Gastroesophageal sphincter (tissue), 4 donors: Measurements from ENCODE around the gene CELA2A. TPM values are rescaled to one million over a fixed set of nuclear protein-coding genes. Genes with fewer than 3 reads are reported as not detected.

Experiments
- ATAC-seq: fragments of 150-250 bp; one replicate; pipeline ENCODE4 v1.9.1; 2016; ENCODE audit warnings: mild to moderate bottlenecking, moderate library complexity
- H3K27ac ChIP-seq, 4 donors: fragments of 200-600 bp; sonication (generic) in 3 of 4; 1 replicate in 3 of 4; 2 replicates in 1 of 4; pipeline ENCODE4 v1.5.1; 2016 to 2019
- H3K27me3 ChIP-seq: fragments of 200-600 bp; sonication (generic); one replicate; pipeline ENCODE4 v1.5.1; 2019
- H3K36me3 ChIP-seq, 2 donors: fragments of 200-600 bp; sonication (generic); one replicate each; pipeline ENCODE4 v1.5.1; 2019; ENCODE audit warnings: control low read depth in 1 of 2
- H3K4me1 ChIP-seq, 3 donors: fragments of 200-600 bp; sonication (generic); 1 replicate in 2 of 3; 2 replicates in 1 of 3; pipeline ENCODE4 v1.5.1; 2016 to 2019; ENCODE audit warnings: control low read depth in 2 of 3
- H3K4me3 ChIP-seq, 2 donors: fragments of 200-600 bp; sonication (generic); one replicate each; pipeline ENCODE4 v1.5.1; 2019; ENCODE audit warnings: mild to moderate bottlenecking in 1 of 2, moderate library complexity in 1 of 2
- H3K9me3 ChIP-seq, 3 donors: fragments of 200-600 bp; sonication (generic); one replicate each; pipeline ENCODE4 v1.5.1; 2017 to 2019; ENCODE audit warnings: control low read depth in 2 of 3
- EP300 ChIP-seq: sonication (generic); formaldehyde crosslinking; IDR thresholded peaks from one replicate; pipeline ENCODE4 v1.6.1; 2017; ENCODE audit warnings: antibody characterized with exemption, mild to moderate bottlenecking
- POLR2A ChIP-seq, 2 donors: fragments of 450-650 bp; IDR thresholded peaks; one replicate each; pipeline ENCODE4 v1.6.1; 2017; ENCODE audit warnings: antibody characterized with exemption in 2 of 2, mild to moderate bottlenecking in 2 of 2, moderate library complexity in 1 of 2
- POLR2AphosphoS5 ChIP-seq: sonication (generic); formaldehyde crosslinking; IDR thresholded peaks from one replicate; pipeline ENCODE4 v1.6.1; 2017; ENCODE audit warnings: antibody characterized with exemption
- WGBS, 2 donors: methylation state at CpG; one replicate each; pipeline ENCODE4 v1.1.5; 2018; ENCODE audit warnings: low coverage in 1 of 2; 5-methylcytosine and 5-hydroxymethylcytosine counted together
- total RNA-seq, 4 donors: library from RNA; depleted of rRNA; stranded (reverse); fragments of >200 nt; gene quantifications; one replicate each; pipeline ENCODE4 v1.1.0, GENCODE V29; 2016
- TF ChIP-seq, protein P1 (sequence below), 4 experiments: fragments of 200-600 bp in 2 of 4; fragments of 450-650 bp in 2 of 4; sonication (generic) in 1 of 4; IDR thresholded peaks; one replicate each; pipeline ENCODE4 v1.5.1; 2017 to 2019; ENCODE audit warnings: antibody characterized with exemption in 4 of 4, mild to moderate bottlenecking in 2 of 4, moderate library complexity in 2 of 4

CELA2A gene
- total RNA-seq, 4 donors from 2014 or later: not detected

DNA sequence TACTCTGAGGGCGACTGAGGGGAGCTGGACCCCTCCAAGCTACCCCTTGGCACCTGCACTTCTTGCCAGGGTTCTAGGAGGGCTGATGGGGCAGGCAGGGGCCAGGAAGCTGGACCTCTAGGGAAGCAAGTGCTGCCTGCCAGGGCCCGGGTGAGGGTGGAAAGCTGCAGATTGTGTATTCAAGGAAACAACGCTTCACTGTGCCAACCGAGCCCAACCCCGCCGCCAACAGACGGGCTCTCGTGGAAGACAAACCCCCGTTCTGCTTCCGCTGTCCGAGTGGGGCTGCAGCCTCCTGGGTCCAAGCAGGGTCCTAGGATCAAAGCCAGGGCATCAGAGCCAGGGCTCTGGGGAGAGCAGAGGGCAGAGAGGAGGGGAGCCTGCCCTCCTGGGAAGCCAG lies 43.7 kb upstream of the CELA2A start:
- Histone ChIP-seq H3K4me1 (peaks cover 0 to 92% (median 40%) of the 10 kb centered on the region in 3 donors), H3K27ac (peak overlapping the region in 3 of 4 donors; percentile 19 to 89 (median 81)), H3K36me3 (peaks cover 0 to 6% of the 10 kb centered on the region in 2 donors), H3K27me3 (no peaks in the 10 kb centered on the region), H3K4me3 (no peak overlapping the region), H3K9me3 (no peaks in the 10 kb centered on the region)
- ATAC-seq: no peak
- no CpG with 5 or more reads among the region's 11 CpGs for WGBS, 2 donors
- TF ChIP-seq, protein P1, sequence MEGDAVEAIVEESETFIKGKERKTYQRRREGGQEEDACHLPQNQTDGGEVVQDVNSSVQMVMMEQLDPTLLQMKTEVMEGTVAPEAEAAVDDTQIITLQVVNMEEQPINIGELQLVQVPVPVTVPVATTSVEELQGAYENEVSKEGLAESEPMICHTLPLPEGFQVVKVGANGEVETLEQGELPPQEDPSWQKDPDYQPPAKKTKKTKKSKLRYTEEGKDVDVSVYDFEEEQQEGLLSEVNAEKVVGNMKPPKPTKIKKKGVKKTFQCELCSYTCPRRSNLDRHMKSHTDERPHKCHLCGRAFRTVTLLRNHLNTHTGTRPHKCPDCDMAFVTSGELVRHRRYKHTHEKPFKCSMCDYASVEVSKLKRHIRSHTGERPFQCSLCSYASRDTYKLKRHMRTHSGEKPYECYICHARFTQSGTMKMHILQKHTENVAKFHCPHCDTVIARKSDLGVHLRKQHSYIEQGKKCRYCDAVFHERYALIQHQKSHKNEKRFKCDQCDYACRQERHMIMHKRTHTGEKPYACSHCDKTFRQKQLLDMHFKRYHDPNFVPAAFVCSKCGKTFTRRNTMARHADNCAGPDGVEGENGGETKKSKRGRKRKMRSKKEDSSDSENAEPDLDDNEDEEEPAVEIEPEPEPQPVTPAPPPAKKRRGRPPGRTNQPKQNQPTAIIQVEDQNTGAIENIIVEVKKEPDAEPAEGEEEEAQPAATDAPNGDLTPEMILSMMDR (IDR thresholded peaks at IDR 0.05): no peak
- TF ChIP-seq POLR2A (IDR thresholded peaks at IDR 0.05) (no peak), EP300 (no peak), POLR2AphosphoS5 (no peak)

DNA sequence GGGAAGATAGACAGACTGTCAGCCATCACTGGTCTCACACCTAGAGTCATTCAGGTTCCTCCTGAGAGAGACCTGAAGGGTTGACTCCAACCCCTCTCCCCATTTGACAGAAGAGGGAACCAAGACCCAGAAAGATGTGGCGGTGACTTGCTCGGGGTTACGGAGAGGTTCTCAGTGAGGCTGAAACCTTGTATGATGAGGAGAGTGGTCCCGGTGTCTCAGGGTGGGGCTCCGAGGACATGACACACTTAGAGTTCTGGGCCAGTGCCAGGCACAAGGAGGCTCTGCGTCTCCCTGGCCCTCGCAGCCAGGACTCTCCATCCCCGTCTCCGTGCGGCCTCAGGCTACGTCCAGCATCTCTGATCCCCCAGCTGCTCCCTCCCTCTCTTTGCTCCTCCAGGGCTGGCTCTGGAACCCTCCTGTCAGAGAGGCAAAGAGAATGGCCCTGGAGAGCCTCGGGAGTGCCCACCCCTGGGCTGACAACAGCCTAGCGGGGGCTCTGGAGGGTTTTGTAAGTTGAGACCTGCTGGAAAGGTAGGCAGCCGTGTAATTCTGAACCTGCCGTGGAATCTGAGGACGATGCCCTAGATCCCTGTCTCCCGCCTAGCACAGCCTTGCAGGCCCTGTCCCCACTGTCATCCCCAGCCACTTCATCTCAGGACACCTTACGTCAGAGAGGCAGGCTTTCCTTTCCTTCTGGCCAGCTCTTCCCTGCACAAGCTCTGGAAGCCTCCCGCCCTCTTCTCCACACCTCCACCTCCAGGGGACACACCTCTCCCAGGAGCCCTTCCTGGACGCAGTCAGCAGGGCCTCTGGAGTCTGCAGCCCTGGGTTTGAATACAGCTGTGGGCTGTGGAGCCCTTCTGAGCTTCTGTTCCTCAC lies 42.7 kb upstream of the CELA2A start:
- 90 to 100% methylated on average over 1 to 4 of the region's 20 CpGs for WGBS, 2 donors
- H3K4me1 ChIP-seq: peaks cover 0 to 86% (median 42%) of the 10 kb centered on the region in 3 donors
- H3K9me3 ChIP-seq: no peaks in the 10 kb centered on the region
- no peak overlapping the region for H3K4me3 ChIP-seq
- TF ChIP-seq POLR2A (IDR thresholded peaks at IDR 0.05): no peak
- TF ChIP-seq EP300: no peak
- TF ChIP-seq, protein P1 (IDR thresholded peaks at IDR 0.05): no peak
- TF ChIP-seq POLR2AphosphoS5: no peak
- ATAC-seq: no peak
- H3K27ac ChIP-seq: peak overlapping the region in 2 of 4 donors; percentile 81 to 89
- peaks cover 0 to 6% of the 10 kb centered on the region in 2 donors for H3K36me3 ChIP-seq
- no peaks in the 10 kb centered on the region for H3K27me3 ChIP-seq

DNA sequence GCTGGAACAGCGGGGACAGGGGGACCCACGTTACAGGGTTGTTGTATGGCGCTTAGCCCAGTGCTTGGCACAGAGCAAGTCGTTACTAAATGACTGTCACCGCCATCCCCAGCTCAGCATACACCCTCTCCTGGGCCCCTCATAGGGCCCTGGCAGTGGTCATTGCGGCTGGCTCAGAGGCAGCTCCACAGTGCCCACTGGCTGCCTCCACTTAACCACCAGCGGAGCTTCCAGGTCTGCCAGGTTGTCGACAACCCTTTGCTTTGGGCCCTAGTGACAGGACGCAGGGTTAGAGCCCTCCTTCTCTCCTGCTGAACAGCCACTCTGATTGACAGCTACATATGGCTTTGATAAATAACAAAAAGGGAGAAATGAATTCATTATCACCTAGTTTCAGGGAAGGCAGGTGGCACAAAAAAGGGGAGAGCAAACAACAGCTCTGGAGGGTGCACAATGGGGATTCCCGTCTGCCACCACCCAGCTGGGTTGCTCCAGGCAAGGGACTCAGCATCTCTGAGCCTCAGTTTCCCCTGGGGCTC lies 42.0 kb upstream of the CELA2A start:
- Histone ChIP-seq H3K4me3 (no peak overlapping the region), H3K4me1 (peaks cover 0 to 86% (median 45%) of the 10 kb centered on the region in 3 donors), H3K9me3 (no peaks in the 10 kb centered on the region), H3K27ac (peak overlapping the region in 1 of 4 donors; percentile 89), H3K27me3 (no peaks in the 10 kb centered on the region), H3K36me3 (peaks cover 0 to 6% of the 10 kb centered on the region in 2 donors)
- WGBS, 2 donors: 100% methylated on average over 1 of the region's 10 CpGs; no CpG with 5 or more reads in 1 of the 2 donors
- no peak for TF ChIP-seq POLR2A (IDR thresholded peaks at IDR 0.05)
- no peak for TF ChIP-seq EP300
- TF ChIP-seq, protein P1 (IDR thresholded peaks at IDR 0.05): no peak
- TF ChIP-seq POLR2AphosphoS5: no peak
- no peak for ATAC-seq

DNA sequence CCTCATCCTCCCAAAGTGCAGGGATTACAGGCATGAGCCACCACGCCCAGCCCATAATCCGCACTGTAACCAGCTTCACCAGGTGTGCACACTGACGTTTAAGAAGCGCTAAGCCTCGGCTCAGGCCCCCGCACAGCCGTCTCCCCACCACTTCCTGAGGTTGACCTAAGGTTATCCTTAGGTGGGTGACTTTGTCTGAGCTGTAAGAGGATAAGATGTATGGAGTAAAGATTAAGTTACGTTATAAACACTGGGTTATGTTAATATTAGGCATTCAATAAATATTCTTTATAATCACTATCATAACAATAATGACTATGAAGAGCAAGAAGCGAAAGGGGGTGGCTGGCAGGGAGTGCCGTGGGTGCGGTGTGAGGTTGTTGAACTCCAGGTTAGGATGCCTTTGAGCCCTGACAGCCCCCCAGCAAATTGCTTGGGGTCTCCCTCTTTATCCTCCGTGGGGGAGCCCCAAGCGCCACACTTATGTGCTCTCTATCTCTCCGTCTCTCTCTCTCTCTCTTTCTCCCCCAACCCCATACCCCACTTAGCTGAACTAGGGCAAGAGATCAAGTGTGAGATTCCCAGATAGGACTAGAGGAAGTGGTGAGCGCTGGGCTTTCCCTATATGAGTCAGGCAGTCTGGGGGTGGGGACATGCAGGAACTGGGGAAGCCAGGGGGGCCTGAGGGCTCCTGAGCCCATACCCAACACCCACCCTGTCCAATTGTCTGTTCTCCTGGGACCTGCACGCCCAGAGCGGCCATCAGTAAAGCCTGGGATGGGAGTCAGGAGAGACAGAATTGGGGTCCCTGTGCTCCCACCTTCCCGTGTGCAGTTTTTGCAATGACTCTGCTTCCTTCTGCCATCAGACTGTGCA lies 39.2 kb upstream of the CELA2A start:
- H3K4me1 ChIP-seq: peaks cover 0 to 84% (median 28%) of the 10 kb centered on the region in 3 donors
- H3K4me3 ChIP-seq: no peak overlapping the region
- H3K27me3 ChIP-seq: no peaks in the 10 kb centered on the region
- WGBS, 2 donors: 63 to 83% methylated on average over 10 to 14 of the region's 18 CpGs
- H3K9me3 ChIP-seq: no peaks in the 10 kb centered on the region
- ATAC-seq: peak; percentile 54
- H3K27ac ChIP-seq: peak overlapping the region in 3 of 4 donors; percentile 71 to 89 (median 78)
- H3K36me3 ChIP-seq: peaks cover 0 to 6% of the 10 kb centered on the region in 2 donors
- no peak for TF ChIP-seq EP300
- no peak for TF ChIP-seq POLR2AphosphoS5
- TF ChIP-seq POLR2A (IDR thresholded peaks at IDR 0.05): no peak
- TF ChIP-seq, protein P1 (IDR thresholded peaks at IDR 0.05): no peak
